Calu3 (cell line): ENCODE data around the gene CAVIN4. TPM values are rescaled to one million over a fixed set of nuclear protein-coding genes. Genes with fewer than 3 reads are reported as not detected.

Experiments
- Bru-seq: library from RNA; stranded (reverse); fragments of 400-500 nt; gene quantifications from one replicate; lab custom pipeline; 2021; lab: Mats Ljungman, UMichigan
- BruChase-seq, 2 experiments: library from RNA; stranded (reverse); fragments of 400-500 nt; gene quantifications; one replicate each; lab custom pipeline; 2021; lab: Mats Ljungman, UMichigan
- BruUV-seq: library from RNA; stranded (reverse); fragments of 400-500 nt; replicated peaks from 2 replicates; lab custom pipeline; 2021; lab: Mats Ljungman, UMichigan
- CTCF ChIA-PET: fragments of 300-600 bp; sonication (Branson Sonifier 250); formaldehyde crosslinking; loops from one replicate; lab custom pipeline; 2022; ENCODE audit warnings: antibody characterized with exemption; lab: Charles Lee
- DNase-seq: peaks from one replicate; pipeline ENCODE4 v3.0.0; 2022
- H3K27ac Mint-ChIP-seq: one replicate; pipeline ENCODE4 v1.8.0; 2022; ENCODE audit warnings: mixed read lengths; ENCODE audit not compliant: unreplicated experiment
- H3K27me3 Mint-ChIP-seq: one replicate; pipeline ENCODE4 v1.8.0; 2022; ENCODE audit warnings: mixed read lengths; ENCODE audit not compliant: unreplicated experiment
- H3K36me3 Mint-ChIP-seq: one replicate; pipeline ENCODE4 v1.8.0; 2022; ENCODE audit warnings: mild to moderate bottlenecking, moderate library complexity, mixed read lengths; ENCODE audit not compliant: insufficient read depth, unreplicated experiment
- H3K4me1 Mint-ChIP-seq: one replicate; pipeline ENCODE4 v1.8.0; 2022; ENCODE audit warnings: mild to moderate bottlenecking, low read depth, mixed read lengths; ENCODE audit not compliant: unreplicated experiment
- H3K4me3 Mint-ChIP-seq: one replicate; pipeline ENCODE4 v1.8.0; 2022; ENCODE audit warnings: mild to moderate bottlenecking, low read depth, moderate library complexity, mixed read lengths; ENCODE audit not compliant: unreplicated experiment
- H3K9me3 Mint-ChIP-seq: one replicate; pipeline ENCODE4 v1.8.0; 2022; ENCODE audit warnings: low read depth, mixed read lengths; ENCODE audit not compliant: unreplicated experiment
- intact Hi-C: fragments of 100-400 bp; cut with micrococcal nuclease; formaldehyde crosslinking; loops from one replicate; pipeline ENCODE4 v1.10.0; 2022; ENCODE audit not compliant: unreplicated experiment
- long read RNA-seq: library from polyadenylated mRNA; stranded (forward); transcript quantifications from one replicate; pipeline ENCODE4 v2.0.0, GENCODE V29; 2022
- total RNA-seq: library from RNA; stranded (reverse); gene quantifications from 2 replicates; pipeline ENCODE4 v1.2.3, GENCODE V29; 2022
- TF ChIP-seq, protein P1 (sequence below): fragments of 200-600 bp; IDR thresholded peaks from one replicate; pipeline ENCODE4 v1.8.0; 2022; ENCODE audit warnings: antibody characterized with exemption; ENCODE audit not compliant: unreplicated experiment

CAVIN4 gene
- total RNA-seq (0.37 and 0.52 TPM in 2 replicates), Bru-seq, nascent RNA (percentile 42 among the genes with signal in this experiment), BruChase-seq, experiment 1, labeled RNA remaining after a 6-hour chase (percentile 51 among the genes with signal in this experiment), BruChase-seq, experiment 2, labeled RNA remaining after a 2-hour chase (percentile 49 among the genes with signal in this experiment)
- long read RNA-seq = 0 reads

DNA sequence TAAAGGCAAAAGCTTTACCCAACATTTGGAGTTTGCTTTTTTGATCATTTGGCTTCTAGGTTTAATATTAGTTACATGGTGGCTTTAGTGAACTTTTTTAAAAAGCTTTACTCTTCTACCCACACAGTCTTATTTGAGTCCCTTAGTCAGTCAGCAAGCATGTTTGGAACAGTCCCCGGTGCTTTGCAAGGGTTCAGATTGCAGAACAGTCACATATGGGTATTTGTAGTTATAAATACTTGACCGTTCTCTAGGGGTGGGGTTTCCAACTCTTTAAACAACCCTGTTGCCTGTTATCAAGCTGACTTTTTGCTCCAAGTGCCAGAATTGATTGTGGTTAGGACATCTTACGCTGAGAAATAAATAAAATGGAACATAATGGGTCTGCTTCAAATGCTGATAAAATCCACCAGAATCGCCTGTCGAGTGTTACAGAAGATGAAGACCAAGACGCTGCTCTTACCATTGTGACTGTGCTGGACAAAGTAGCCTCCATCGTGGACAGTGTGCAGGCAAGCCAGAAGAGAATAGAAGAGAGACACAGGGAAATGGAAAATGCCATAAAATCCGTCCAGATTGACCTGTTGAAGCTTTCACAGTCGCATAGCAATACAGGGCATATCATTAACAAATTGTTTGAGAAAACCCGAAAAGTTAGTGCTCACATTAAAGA, at the start of gene CAVIN4:
Gene CAVIN4, plus strand, starts transcription at position 304 of the 673 bp plus-strand sequence. Its CDS starts 65 bp downstream, at position 369.
- Mint-ChIP-seq H3K4me3 (no peak within 1 kb of the TSS), H3K27me3 (no peaks in the 10 kb centered on the region), H3K9me3 (no peaks in the 10 kb centered on the region), H3K36me3 (no peaks in the 10 kb centered on the region), H3K4me1 (peaks cover 17% of the 10 kb centered on the region), H3K27ac (no peak within 1 kb of the TSS)
- TF ChIP-seq, protein P1, sequence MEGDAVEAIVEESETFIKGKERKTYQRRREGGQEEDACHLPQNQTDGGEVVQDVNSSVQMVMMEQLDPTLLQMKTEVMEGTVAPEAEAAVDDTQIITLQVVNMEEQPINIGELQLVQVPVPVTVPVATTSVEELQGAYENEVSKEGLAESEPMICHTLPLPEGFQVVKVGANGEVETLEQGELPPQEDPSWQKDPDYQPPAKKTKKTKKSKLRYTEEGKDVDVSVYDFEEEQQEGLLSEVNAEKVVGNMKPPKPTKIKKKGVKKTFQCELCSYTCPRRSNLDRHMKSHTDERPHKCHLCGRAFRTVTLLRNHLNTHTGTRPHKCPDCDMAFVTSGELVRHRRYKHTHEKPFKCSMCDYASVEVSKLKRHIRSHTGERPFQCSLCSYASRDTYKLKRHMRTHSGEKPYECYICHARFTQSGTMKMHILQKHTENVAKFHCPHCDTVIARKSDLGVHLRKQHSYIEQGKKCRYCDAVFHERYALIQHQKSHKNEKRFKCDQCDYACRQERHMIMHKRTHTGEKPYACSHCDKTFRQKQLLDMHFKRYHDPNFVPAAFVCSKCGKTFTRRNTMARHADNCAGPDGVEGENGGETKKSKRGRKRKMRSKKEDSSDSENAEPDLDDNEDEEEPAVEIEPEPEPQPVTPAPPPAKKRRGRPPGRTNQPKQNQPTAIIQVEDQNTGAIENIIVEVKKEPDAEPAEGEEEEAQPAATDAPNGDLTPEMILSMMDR = no peak
- CTCF ChIA-PET = no interaction called here
- DNase-seq = no peak
- BruUV-seq = no TSS peak
- intact Hi-C loops = loop anchor here (5.0 kb wide), 1 partner anchor 66 kb away; no protein-coding TSS in a partner anchor

DNA sequence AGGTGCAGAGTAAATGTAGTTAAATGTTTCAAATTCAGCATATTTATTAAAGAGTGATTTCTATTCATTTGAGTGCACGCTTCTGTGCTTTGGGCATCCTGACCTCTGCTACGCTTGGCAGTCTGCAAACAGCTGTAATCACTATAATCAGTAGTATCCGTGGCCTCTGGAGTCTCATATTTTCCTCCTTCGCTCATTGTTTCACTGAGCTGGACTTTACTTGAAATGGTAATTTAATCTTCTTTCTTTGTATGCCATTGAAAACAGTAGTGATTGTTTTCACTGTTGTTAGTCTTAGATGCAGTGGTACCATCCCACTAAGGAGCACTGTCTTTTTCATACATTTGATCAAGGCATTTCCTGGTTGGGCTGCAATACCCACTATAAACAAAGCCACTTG, 43.5 kb upstream of the CAVIN4 start:
- TF ChIP-seq, protein P1 = no peak
- Mint-ChIP-seq H3K27me3 (no peaks in the 10 kb centered on the region), H3K4me3 (no peak overlapping the region), H3K36me3 (no peaks in the 10 kb centered on the region), H3K27ac (no peak overlapping the region), H3K4me1 (no peaks in the 10 kb centered on the region), H3K9me3 (no peaks in the 10 kb centered on the region)
- CTCF ChIA-PET = no interaction called here
- DNase-seq = no peak
- intact Hi-C loops = no loop called here
- no TSS peak for BruUV-seq

- Mint-ChIP-seq H3K36me3 (no peaks in the 10 kb centered on the region), H3K4me3 (no peak overlapping the region), H3K27me3 (no peaks in the 10 kb centered on the region), H3K9me3 (no peaks in the 10 kb centered on the region), H3K4me1 (no peaks in the 10 kb centered on the region), H3K27ac (no peak overlapping the region)
- intact Hi-C loops = no loop called here
- no TSS peak for BruUV-seq
- DNase-seq = no peak
- CTCF ChIA-PET = interaction anchor here (0.6 kb wide), 1 partner anchor 13 kb away, joined by 3 read pairs; no protein-coding TSS in a partner anchor
- TF ChIP-seq, protein P1 = no peak
Measured at GRCh38 chr9:100540327-100540726, 37.6 kb upstream of the CAVIN4 start.

DNA sequence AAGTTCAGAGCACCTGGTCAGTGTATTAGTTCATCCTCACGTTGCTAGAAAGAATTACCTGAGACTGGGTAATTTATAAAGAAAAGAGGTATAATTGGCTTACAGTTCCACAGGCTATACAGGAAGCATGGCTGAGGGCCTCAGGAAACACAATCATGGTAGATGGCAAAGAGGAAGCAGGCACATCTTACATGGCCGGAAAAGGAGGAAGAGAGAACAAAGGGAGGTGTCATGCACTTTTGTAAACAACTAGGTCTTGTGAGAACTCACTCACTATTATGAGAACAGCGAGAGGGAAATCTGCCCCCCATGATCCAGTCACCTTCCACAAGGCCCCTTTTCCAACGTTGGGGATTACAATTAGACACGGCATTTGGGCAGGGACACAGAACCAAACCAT, 28.8 kb upstream of the CAVIN4 start:
- no peaks in the 10 kb centered on the region for H3K27me3 Mint-ChIP-seq
- no peak for DNase-seq
- H3K4me3 Mint-ChIP-seq = no peak overlapping the region
- no peak overlapping the region for H3K27ac Mint-ChIP-seq
- H3K4me1 Mint-ChIP-seq = no peaks in the 10 kb centered on the region
- no peaks in the 10 kb centered on the region for H3K36me3 Mint-ChIP-seq
- intact Hi-C loops = no loop called here
- CTCF ChIA-PET = no interaction called here
- H3K9me3 Mint-ChIP-seq = no peaks in the 10 kb centered on the region
- TF ChIP-seq, protein P1 = no peak
- BruUV-seq = no TSS peak
